Measurements from ENCODE around the gene GRB10.

GRB10 gene

GRCh38 chr7:50817561-50817960, 34.9 kb upstream of the GRB10 start:
- ATAC-seq, result no peak
- TF ChIP-seq CSDC2 (CRISPR knock-in tag; IDR thresholded peaks at IDR 0.05) (no peak), ARNTL (CRISPR knock-in tag; IDR thresholded peaks at IDR 0.05; ENCODE audit: borderline replicate concordance, low read depth) (no peak), OSR1 (CRISPR knock-in tag; IDR thresholded peaks at IDR 0.05) (no peak), RARB (CRISPR knock-in tag; IDR thresholded peaks at IDR 0.05) (no peak), POU6F1 (CRISPR knock-in tag; IDR thresholded peaks at IDR 0.05; ENCODE audit: borderline replicate concordance, low read depth) (no peak), ZNF565 (CRISPR knock-in tag; conservative IDR thresholded peaks at IDR 0.05; ENCODE audit: low read depth) (no peak), ZC3H10 (CRISPR knock-in tag; IDR thresholded peaks at IDR 0.05) (no peak), TSHZ2 (CRISPR knock-in tag; IDR thresholded peaks at IDR 0.05) (no peak), ZFP30 (CRISPR knock-in tag; IDR thresholded peaks at IDR 0.05) (no peak), CSRNP3 (CRISPR knock-in tag; IDR thresholded peaks at IDR 0.05) (no peak), SNAI2 (CRISPR knock-in tag; IDR thresholded peaks at IDR 0.05) (no peak), TOX (CRISPR knock-in tag; IDR thresholded peaks at IDR 0.05; ENCODE audit: borderline replicate concordance) (no peak), ESRRG (CRISPR knock-in tag; IDR thresholded peaks at IDR 0.05) (no peak), ISL1 (CRISPR knock-in tag; IDR thresholded peaks at IDR 0.05) (no peak)

GRCh38 chr7:50815138-50815537, 32.4 kb upstream of the GRB10 start:
- TF ChIP-seq CREB5 (CRISPR knock-in tag; IDR thresholded peaks at IDR 0.05; ENCODE audit: low read depth) (no peak), POU6F1 (CRISPR knock-in tag; IDR thresholded peaks at IDR 0.05; ENCODE audit: borderline replicate concordance, low read depth) (no peak), ISL1 (CRISPR knock-in tag; IDR thresholded peaks at IDR 0.05) (no peak), BACH2 (CRISPR knock-in tag; IDR thresholded peaks at IDR 0.05; ENCODE audit: borderline replicate concordance) (no peak), ZC3H10 (CRISPR knock-in tag; IDR thresholded peaks at IDR 0.05) (no peak), CSRNP3 (CRISPR knock-in tag; IDR thresholded peaks at IDR 0.05) (no peak), GLIS3 (CRISPR knock-in tag; IDR thresholded peaks at IDR 0.05) (no peak), SNAI2 (CRISPR knock-in tag; IDR thresholded peaks at IDR 0.05) (no peak), PATZ1 (CRISPR knock-in tag; IDR thresholded peaks at IDR 0.05; ENCODE audit: borderline replicate concordance) (no peak), CSDC2 (CRISPR knock-in tag; IDR thresholded peaks at IDR 0.05) (no peak), ZNF8 (CRISPR knock-in tag; IDR thresholded peaks at IDR 0.05) (no peak), ZFP3 (CRISPR knock-in tag; IDR thresholded peaks at IDR 0.05) (no peak), PPARA (CRISPR knock-in tag; IDR thresholded peaks at IDR 0.05; ENCODE audit: borderline replicate concordance) (no peak), TOX (CRISPR knock-in tag; IDR thresholded peaks at IDR 0.05; ENCODE audit: borderline replicate concordance) (no peak), ARNTL (CRISPR knock-in tag; IDR thresholded peaks at IDR 0.05; ENCODE audit: borderline replicate concordance, low read depth) (no peak), TCF4 (CRISPR knock-in tag; IDR thresholded peaks at IDR 0.05; ENCODE audit: borderline replicate concordance) (no peak), TSHZ2 (CRISPR knock-in tag; IDR thresholded peaks at IDR 0.05) (no peak), ESRRG (CRISPR knock-in tag; IDR thresholded peaks at IDR 0.05) (no peak), OSR1 (CRISPR knock-in tag; IDR thresholded peaks at IDR 0.05) (no peak)

More at GRCh38 chr7:50815138-50815537, 32.4 kb upstream of the GRB10 start:
- no peak for ATAC-seq
